Measurements from ENCODE around the gene TBC1D17.
A peak's percentile ranks its signal among the peaks of the same experiment; 100 is the strongest.

The TBC1D17 gene

DNA sequence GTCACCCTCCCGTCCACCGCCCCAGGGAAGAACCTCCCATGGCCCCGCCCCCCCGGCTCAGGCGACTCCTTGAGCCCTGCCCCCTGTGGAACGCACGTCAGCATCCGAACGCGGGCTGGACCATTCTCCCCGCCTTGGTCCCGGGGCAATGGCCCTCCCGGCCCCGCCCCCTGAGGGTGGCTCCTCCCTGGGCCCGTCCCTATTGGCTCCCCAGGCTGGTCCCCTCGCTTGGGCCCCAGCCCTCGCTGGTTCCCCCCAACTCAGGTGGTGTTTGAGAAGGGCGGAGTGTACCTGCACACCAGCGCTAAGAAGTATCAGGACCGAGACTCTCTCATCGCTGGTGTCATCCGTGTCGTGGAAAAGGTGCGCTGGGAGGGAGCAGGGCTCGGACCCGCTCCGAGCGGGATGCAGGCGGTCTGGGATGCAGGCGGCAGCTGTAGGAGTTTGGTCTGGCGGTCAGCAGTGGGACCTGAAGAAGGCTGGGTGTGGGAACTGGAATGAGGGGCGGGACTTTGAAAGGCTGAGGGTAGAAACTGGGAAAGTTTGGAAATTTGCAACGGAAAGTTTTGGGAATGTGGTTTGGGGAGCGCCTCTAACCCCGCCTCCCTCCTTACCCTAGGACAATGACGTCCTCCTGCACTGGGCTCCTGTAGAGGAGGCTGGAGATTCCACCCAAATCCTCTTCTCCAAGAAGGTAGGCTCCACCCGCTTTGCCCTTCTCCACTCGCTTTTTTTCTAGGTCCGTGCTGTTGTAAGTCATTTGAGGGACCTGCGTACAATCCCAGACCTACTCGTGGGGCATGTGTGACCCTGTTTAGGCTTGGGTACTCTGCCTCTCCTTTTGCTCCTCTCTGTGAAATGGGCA is 609 bp downstream of the TBC1D17 start:
- DNase-seq (ENCODE audit: low read depth) = peak; percentile 95

DNA sequence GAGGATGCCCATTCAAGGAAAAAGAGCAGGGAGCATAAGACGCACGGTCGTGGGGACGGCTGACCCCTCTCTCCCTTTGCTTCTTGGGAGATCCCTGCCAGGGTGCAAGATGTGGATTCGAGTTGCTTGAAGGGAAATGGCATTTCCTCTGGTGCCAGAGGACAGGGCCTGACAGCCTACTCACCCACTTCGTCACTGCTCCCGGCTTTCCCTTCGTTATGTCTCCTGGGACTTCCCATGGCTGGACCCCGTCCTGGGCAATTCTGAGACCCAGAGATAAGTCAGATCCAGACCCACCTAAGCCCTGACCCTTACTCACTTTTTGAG is 1.2 kb downstream of the TBC1D17 start:
- DNase-seq (ENCODE audit: low read depth) = no peak

DNA sequence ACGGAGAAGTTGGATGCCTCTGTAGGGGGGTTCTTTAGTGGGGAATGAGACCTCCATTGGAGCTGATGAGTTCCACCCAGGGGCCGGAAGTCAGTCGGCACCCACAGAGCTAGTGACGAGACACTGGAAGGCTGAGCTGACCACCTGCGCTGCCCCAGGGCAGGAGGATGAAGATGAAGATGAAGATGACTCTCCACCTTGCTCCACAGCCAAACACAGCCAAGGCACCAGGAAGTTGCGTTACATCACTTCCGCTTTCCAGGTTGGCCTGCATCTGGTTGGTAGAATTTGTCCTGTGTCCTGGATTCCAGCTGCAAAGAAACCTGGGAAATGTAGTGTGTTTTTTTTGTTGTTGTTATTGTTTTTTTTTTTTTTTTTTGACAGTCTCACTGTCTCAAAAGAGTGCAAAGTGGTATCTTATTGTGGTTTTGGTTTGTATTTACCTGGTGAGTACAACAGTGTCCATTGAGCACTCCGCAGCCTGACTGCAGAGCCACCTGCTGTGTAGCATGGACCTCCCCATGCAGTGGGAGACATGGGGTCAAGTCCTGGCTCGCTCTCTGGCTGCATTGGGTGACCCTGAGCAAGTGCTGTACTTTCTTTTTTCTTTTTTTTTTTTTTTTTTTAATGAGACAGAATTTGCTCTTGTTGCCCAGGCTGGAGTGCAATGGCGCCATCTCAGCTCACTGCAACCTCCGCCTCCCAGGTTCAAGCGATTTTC is 1.9 kb downstream of the TBC1D17 start:
- DNase-seq (ENCODE audit: low read depth) = no peak

GRCh38 chr19:49880162-49880869 is 2.8 kb downstream of the TBC1D17 start:
- no peak for DNase-seq (ENCODE audit: low read depth)

GRCh38 chr19:49881186-49881585 is 3.7 kb downstream of the TBC1D17 start:
- DNase-seq (ENCODE audit: low read depth) = no peak

DNA sequence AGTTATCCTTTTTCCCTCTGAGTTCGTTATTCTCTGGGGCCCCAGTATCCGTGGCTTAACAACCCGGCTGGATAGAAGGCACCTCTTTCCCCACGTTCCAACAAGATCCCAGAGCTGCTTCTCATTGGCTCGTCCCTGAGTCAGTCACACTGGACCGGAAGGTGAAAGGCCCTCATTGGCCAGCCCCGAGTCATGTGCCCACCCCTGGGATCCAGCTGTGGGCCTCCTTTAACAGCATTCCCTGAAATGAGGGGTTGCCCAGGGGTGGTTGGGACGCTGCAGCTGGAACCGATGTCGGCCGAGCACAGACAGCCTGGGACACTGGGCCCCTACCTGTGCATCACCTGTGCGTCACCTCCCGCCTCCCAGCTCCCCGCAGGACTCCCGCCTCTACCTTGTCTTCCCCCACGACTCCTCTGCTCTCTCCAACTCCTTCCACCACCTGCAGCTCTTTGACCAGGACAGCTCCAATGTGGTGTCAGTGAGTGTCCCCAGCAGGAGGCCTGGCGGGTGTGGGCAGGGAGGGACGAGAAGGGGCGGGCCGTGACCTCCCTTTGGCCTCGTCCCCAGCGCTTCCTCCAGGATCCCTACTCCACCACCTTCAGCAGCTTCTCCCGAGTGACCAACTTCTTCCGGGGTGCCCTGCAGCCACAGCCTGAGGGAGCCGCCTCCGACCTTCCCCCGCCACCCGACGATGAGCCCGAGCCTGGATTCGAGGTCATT is 4.3 kb downstream of the TBC1D17 start:
- DNase-seq (ENCODE audit: low read depth) = no peak

DNA sequence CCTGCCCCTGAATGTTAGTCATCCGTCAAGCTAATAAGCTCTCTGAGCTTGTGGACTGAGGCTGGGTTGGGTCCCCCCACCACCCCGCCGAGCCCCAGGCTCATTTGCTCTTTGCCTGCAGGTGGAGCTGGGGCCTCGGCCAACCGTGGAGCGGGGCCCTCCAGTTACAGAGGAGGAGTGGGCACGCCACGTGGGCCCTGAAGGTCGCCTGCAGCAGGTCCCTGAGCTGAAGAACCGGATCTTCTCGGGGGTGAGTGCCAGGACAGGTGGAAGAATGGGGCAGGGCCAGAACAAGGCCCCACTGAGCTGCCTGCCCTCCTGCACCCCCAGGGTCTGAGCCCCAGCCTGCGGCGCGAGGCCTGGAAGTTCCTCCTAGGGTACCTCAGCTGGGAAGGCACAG is 5.1 kb downstream of the TBC1D17 start:
- no peak for DNase-seq (ENCODE audit: low read depth)

- DNase-seq (ENCODE audit: low read depth) = no peak
Observed at GRCh38 chr19:49883094-49883493, 5.6 kb downstream of the TBC1D17 start.

DNA sequence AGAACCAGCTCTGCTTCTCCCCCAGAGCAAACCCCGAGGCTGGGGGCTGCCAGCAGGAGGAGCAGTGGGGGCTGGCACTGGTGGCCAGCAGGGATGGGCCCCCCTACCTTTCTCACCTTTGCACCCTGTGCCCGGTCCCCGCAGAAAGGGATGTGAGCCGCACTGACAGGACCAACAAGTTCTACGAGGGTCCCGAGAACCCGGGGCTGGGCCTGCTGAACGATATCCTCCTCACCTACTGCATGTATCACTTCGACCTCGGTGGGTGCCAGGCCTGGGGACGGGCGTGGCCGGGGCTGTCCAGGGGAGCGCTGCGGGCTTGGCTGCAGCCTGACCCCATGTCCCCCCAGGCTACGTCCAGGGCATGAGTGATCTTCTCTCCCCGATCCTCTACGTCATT is 6.6 kb downstream of the TBC1D17 start:
- no peak for DNase-seq (ENCODE audit: low read depth)

GRCh38 chr19:49884760-49885159 is 7.3 kb downstream of the TBC1D17 start:
- no peak for DNase-seq (ENCODE audit: low read depth)

DNA sequence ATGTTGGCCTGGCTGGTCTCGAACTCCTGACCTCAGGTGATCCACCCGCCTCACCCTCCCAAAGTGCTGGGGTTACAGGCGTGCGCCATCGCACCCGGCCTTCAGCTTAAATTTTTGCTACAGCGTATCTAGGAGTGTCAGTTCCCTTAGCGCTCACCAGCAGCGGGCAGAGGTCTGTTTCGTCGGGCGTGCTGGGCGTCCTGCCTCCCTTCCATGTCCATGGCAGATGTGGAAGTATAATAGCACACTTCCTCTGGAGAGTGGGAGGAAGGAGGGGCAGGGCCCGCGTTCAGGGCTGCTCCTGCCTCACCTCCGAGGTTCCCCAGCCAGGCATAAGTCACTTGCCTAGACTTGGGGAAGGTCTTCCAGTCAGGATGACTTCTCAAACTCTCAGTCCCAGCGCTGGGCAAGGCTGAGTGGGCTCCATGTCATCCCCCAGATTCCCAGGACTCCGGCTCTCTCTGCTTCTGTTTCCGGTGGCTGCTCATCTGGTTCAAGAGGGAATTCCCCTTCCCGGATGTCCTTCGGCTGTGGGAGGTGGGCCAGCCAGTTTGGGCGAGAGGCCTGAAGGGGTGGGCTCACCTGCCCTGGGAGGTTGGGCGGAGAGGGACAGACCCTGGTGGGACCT is 9.6 kb downstream of the TBC1D17 start:
- DNase-seq (ENCODE audit: low read depth) = no peak

- DNase-seq (ENCODE audit: low read depth) = no peak
Observed at GRCh38 chr19:49887665-49888509, 10.4 kb downstream of the TBC1D17 start.

GRCh38 chr19:49888510-49888824 is 11.0 kb downstream of the TBC1D17 start:
- no peak for DNase-seq (ENCODE audit: low read depth)

GRCh38 chr19:49889038-49889686 is 11.7 kb downstream of the TBC1D17 start:
- DNase-seq (ENCODE audit: low read depth) = no peak

- DNase-seq (ENCODE audit: low read depth) = peak; percentile 65
Observed at GRCh38 chr19:49889687-49890348, 12.3 kb downstream of the TBC1D17 start.

GRCh38 chr19:49890349-49891311 is 13.1 kb downstream of the TBC1D17 start:
- DNase-seq (ENCODE audit: low read depth) = peak; percentile 53

DNA sequence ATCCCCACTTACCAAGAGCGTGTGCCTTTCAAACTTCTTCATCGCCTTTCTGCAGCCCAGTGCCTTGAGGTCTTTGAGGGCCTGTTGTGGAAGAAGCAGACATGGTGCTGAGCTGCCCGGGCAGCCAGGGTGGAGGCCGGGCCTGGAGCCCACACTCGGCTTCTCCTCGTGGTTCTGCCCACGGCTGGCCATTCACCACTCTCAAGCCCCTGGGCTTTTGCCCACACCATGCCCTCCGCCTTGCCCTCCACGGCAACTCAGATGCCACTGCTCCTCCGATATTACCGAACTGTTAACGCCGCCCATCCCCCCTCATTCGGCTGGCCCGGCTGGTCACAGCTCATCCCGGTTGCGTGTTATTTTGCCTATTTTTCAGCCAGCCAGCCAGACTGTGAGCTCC is 13.9 kb downstream of the TBC1D17 start:
- DNase-seq (ENCODE audit: low read depth) = no peak

DNA sequence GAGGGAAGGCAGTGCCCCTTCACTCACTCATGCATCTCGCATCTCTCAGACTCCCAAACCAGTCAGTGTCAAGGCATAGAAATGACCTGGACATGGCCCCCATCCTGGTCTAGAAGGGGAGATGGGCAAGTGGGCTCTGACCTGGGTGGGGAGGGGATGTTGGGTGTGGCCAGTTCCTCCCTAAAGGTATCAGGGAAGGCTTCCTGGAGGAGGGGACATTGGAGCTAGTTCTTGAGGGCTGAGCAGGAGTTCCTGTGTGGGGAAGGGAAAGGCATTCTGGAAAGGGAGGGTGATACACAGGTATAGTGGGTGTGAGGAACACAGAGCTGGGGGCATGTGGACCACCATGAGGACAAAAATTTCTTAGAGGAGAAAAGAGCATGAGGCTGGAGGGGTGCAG is 15.2 kb downstream of the TBC1D17 start:
- no peak for DNase-seq (ENCODE audit: low read depth)

All from activated T-helper 1 cell treated with Interleukin-2 at 50 U/mL for 16 hours (primary cell).